Mucosa of rectum (tissue), 2 donors: ENCODE results near the gene GSTA4.
"Not testable (repeated sequence)": the region's sequence is repeated elsewhere in the genome, so short reads cannot be mapped to it uniquely, and the experiment has no call there.

Experiments used
- H3K27ac ChIP-seq, 2 donors: one replicate each; pipeline ENCODE4 v1.7.0; 2013; ENCODE audit warnings: inconsistent platforms in 2 of 2, low read depth in 2 of 2, low read length in 2 of 2
- H3K27me3 ChIP-seq, 2 donors: one replicate each; pipeline ENCODE4 v1.7.0; 2013; ENCODE audit warnings: low read length in 2 of 2; ENCODE audit not compliant: control insufficient read depth in 2 of 2, insufficient read depth in 2 of 2
- H3K36me3 ChIP-seq, 2 donors: one replicate each; pipeline ENCODE4 v1.7.0; 2013; ENCODE audit warnings: low read length in 2 of 2; ENCODE audit not compliant: control insufficient read depth in 2 of 2, insufficient read depth in 2 of 2
- H3K4me1 ChIP-seq, 2 donors: one replicate each; pipeline ENCODE4 v1.7.0; 2013; ENCODE audit warnings: low read length in 2 of 2, mild to moderate bottlenecking in 1 of 2; ENCODE audit not compliant: control insufficient read depth in 2 of 2, insufficient read depth in 2 of 2
- H3K4me3 ChIP-seq, 2 donors: one replicate each; pipeline ENCODE4 v1.7.0; 2013; ENCODE audit warnings: low read length in 2 of 2
- H3K9ac ChIP-seq, 2 donors: one replicate each; pipeline ENCODE4 v1.7.0; 2013; ENCODE audit warnings: low read length in 2 of 2, low read depth in 1 of 2, mild to moderate bottlenecking in 1 of 2
- H3K9me3 ChIP-seq, 2 donors: one replicate each; pipeline ENCODE4 v1.7.0; 2013; ENCODE audit warnings: low read length in 2 of 2; ENCODE audit not compliant: control insufficient read depth in 2 of 2
- donor health status: healthy.
- donor health status: Normal muscosa, but diverticular disease.

The GSTA4 gene

GRCh38 chr6:53015486-53015885 is 20.4 kb upstream of the GSTA4 start:
- Histone ChIP-seq H3K36me3 (peaks cover 46 to 57% of the 10 kb centered on the region in 2 donors), H3K9ac (no peak overlapping the region), H3K4me1 (peaks cover 0 to 3% of the 10 kb centered on the region in 2 donors), H3K27ac (no peak overlapping the region), H3K9me3 (no peaks in the 10 kb centered on the region), H3K27me3 (no peaks in the 10 kb centered on the region), H3K4me3 (no peak overlapping the region)

- H3K9me3 ChIP-seq = no peaks in the 10 kb centered on the region
- no peak overlapping the region for H3K27ac ChIP-seq
- H3K27me3 ChIP-seq = no peaks in the 10 kb centered on the region
- peaks cover 0 to 3% of the 10 kb centered on the region in 2 donors for H3K4me1 ChIP-seq
- H3K9ac ChIP-seq = no peak overlapping the region
- H3K36me3 ChIP-seq = peaks cover 53 to 65% of the 10 kb centered on the region in 2 donors
- no peak overlapping the region for H3K4me3 ChIP-seq
Measured at GRCh38 chr6:53014744-53015143, 19.7 kb upstream of the GSTA4 start.

GRCh38 chr6:53014063-53014462 is 19.0 kb upstream of the GSTA4 start:
- Histone ChIP-seq H3K9me3 (no peaks in the 10 kb centered on the region), H3K4me1 (peaks cover 0 to 3% of the 10 kb centered on the region in 2 donors), H3K27me3 (no peaks in the 10 kb centered on the region), H3K4me3 (no peak overlapping the region), H3K9ac (no peak overlapping the region), H3K36me3 (peaks cover 56 to 68% of the 10 kb centered on the region in 2 donors), H3K27ac (no peak overlapping the region)

- no peak overlapping the region for H3K4me3 ChIP-seq
- peaks cover 0 to 3% of the 10 kb centered on the region in 2 donors for H3K4me1 ChIP-seq
- peaks cover 57 to 67% of the 10 kb centered on the region in 2 donors for H3K36me3 ChIP-seq
- H3K9me3 ChIP-seq = no peaks in the 10 kb centered on the region
- no peaks in the 10 kb centered on the region for H3K27me3 ChIP-seq
- no peak overlapping the region for H3K9ac ChIP-seq
- H3K27ac ChIP-seq = no peak overlapping the region
Measured at GRCh38 chr6:53011979-53012378, 16.9 kb upstream of the GSTA4 start.

- no peaks in the 10 kb centered on the region for H3K27me3 ChIP-seq
- H3K4me1 ChIP-seq = peaks cover 0 to 3% of the 10 kb centered on the region in 2 donors
- H3K9me3 ChIP-seq = no peaks in the 10 kb centered on the region
- no peak overlapping the region for H3K27ac ChIP-seq
- no peak overlapping the region for H3K9ac ChIP-seq
- peaks cover 63 to 66% of the 10 kb centered on the region in 2 donors for H3K36me3 ChIP-seq
- H3K4me3 ChIP-seq = no peak overlapping the region
Measured at GRCh38 chr6:53010504-53010903, 15.4 kb upstream of the GSTA4 start.

GRCh38 chr6:53009511-53009910 is 14.4 kb upstream of the GSTA4 start:
- Histone ChIP-seq H3K36me3 (peaks cover 67 to 75% of the 10 kb centered on the region in 2 donors), H3K9ac (no peak overlapping the region), H3K27me3 (no peaks in the 10 kb centered on the region), H3K9me3 (no peaks in the 10 kb centered on the region), H3K27ac (no peak overlapping the region), H3K4me3 (no peak overlapping the region), H3K4me1 (peaks cover 0 to under 1% of the 10 kb centered on the region in 2 donors)

- H3K9ac ChIP-seq = no peak overlapping the region
- H3K27ac ChIP-seq = no peak overlapping the region
- H3K36me3 ChIP-seq = peaks cover 69 to 77% of the 10 kb centered on the region in 2 donors
- no peaks in the 10 kb centered on the region for H3K4me1 ChIP-seq
- H3K4me3 ChIP-seq = no peak overlapping the region
- no peaks in the 10 kb centered on the region for H3K27me3 ChIP-seq
- H3K9me3 ChIP-seq = no peaks in the 10 kb centered on the region
Measured at GRCh38 chr6:53009056-53009455, 14.0 kb upstream of the GSTA4 start.

GRCh38 chr6:53008192-53008687 is 13.2 kb upstream of the GSTA4 start:
- not testable (repeated sequence) for H3K4me3 ChIP-seq, H3K9ac ChIP-seq, H3K4me1 ChIP-seq, H3K27me3 ChIP-seq, H3K9me3 ChIP-seq, H3K27ac ChIP-seq
- H3K36me3 ChIP-seq = peaks cover 73 to 78% of the 10 kb centered on the region in 2 donors

- Histone ChIP-seq H3K4me3 (no peak overlapping the region), H3K36me3 (peaks cover 54 to 61% of the 10 kb centered on the region in 2 donors), H3K9me3 (no peaks in the 10 kb centered on the region), H3K4me1 (no peaks in the 10 kb centered on the region), H3K9ac (no peak overlapping the region), H3K27ac (no peak overlapping the region), H3K27me3 (no peaks in the 10 kb centered on the region)
Measured at GRCh38 chr6:53005663-53006250, 10.7 kb upstream of the GSTA4 start.

GRCh38 chr6:52999456-52999855 is 4.4 kb upstream of the GSTA4 start:
- Histone ChIP-seq H3K27me3 (no peaks in the 10 kb centered on the region), H3K4me1 (peaks cover 7% of the 10 kb centered on the region in 2 donors), H3K9ac (no peak overlapping the region), H3K4me3 (no peak overlapping the region), H3K27ac (no peak overlapping the region), H3K9me3 (no peaks in the 10 kb centered on the region), H3K36me3 (peaks cover 5 to 9% of the 10 kb centered on the region in 2 donors)
